Measurements from ENCODE around the gene GAP43.

The GAP43 gene

DNA sequence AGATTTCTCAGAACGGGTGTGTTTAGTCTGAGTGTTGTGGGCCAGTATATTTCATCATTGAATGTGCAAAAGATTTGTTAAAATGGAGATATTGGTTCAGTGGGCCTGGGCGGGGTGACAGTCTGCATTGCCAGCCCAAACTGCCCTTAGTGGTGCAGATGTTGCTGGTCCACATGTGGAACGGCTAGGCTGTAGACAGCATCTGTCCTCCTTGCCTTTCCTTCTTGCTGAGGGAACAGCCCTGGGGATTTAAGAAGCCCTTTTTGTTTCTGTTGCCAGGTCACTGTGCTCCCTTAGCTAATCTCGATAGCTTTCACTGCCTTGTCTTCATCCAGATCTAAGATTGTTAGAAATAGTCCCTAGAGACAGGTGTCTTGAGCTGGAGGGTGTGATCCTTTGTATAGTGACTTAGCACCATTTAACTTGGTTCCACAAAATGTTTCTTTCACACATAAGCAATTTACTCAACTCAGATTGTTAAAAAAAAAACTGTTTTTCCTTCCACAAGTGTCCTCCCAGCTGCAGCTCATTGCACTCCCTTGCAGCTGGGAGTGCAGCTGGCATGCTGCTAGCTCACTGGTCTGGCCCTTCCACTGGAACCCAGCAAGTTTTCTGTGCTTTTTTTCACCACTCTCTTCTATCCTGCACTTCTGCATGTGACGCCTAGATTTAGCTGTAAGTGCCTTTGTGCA lies 37.5 kb downstream of the GAP43 start:
- DNase-seq (ENCODE audit: low read depth in 1 of 2, low spot score in 1 of 2), result no peak

- DNase-seq (ENCODE audit: low read depth in 1 of 2, low spot score in 1 of 2), result no peak
Observed at GRCh38 chr3:115662356-115662755, 39.0 kb downstream of the GAP43 start.

DNA sequence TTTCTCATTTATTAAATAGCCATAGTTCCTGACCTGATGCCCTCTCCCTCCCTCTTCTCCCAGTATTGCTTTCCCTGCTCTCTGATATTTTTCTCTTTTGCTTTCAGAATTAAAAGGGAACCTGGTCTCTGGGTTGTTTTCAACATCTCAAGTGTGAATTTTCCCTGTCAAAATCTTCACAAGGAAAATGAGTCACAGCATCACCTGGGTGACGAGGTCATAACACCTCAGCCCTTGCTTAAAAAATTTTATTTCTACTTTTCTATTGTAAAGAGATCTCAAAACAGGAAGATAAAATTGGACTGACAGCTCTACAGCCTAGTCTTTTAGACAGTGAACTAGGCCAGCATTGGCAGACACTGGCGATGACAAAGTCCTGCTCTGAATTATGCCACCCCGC lies 40.1 kb downstream of the GAP43 start:
- DNase-seq (ENCODE audit: low read depth in 1 of 2, low spot score in 1 of 2), result no peak

DNA sequence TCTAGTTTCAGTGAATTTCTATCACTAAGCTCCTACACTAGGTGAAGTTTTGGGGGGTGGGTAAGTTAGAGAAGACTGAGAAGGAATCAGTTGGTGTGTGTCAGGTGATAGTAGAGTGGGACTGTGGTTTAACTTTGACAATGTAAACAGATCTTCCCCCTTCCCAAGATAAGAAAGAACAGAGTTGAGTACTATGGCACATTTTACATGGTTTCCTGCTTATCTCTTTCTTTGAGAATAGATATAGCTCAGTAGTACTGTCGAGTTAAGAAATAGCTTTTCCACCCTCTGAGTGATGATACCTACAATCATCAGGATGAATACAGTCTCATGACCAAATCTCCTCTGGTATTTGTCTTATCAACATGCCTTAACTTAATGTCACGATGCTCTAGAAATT lies 42.8 kb downstream of the GAP43 start:
- no peak for DNase-seq (ENCODE audit: low read depth in 1 of 2, low spot score in 1 of 2)

- no peak for DNase-seq (ENCODE audit: low read depth in 1 of 2, low spot score in 1 of 2)
Observed at GRCh38 chr3:115666920-115667737, 43.8 kb downstream of the GAP43 start.

DNA sequence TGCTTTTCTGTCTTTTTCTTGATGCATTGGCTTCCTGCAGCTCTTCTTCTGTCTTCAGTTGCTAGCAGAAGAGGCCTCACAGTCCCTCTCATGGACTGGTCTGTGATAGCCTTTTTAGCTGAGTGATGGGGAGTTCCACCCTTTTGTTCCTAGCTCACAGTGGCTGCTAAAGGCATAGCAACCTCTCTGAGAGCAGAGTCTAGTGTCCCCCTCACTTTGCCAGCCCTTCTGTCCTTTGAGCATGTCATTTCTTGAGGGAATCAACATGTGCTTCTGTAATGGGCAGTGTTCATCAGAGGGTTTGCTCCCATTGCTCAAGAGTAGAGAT lies 44.4 kb downstream of the GAP43 start:
- no peak for DNase-seq (ENCODE audit: low read depth in 1 of 2, low spot score in 1 of 2)

DNA sequence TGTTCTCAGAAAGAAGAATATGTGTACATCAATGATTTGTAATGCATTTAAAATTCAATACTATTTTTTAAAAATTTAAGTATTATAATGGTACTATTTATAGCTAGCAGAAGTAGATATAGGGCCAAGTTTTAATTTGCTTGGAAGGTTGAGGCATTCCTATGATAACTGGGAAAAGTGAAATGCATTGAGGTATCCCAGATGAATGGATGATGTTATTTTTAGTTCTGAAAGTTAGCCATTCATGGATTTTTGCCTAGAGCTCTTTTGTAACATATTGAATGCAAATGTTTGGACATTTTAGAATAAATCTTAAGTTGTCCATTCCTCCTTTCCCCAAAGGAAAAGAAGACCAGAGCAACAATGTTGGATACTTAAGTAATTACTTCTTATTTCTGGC lies 47.6 kb downstream of the GAP43 start:
- DNase-seq (ENCODE audit: low read depth in 1 of 2, low spot score in 1 of 2), result no peak

GRCh38 chr3:115671761-115672455 lies 48.6 kb downstream of the GAP43 start:
- no peak for DNase-seq (ENCODE audit: low read depth in 1 of 2, low spot score in 1 of 2)

DNA sequence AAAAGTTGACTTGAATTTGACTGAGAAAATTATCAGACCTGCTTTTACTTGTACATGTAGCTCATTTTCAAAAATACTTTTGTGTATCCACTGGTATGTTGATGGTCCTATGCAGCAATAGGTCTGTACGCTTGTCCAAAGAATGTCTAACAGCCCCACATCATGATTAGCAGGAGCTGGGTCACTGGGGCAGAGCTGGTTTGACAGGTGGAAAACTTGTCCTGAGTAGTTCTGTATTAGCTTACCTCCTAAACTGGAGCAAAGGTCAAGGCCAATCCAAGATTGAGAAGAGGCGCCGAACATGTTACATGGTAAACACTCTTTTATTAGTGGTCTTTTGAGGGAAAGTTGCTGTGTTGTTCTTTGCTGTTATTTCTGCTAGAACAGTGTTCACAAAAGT lies 50.6 kb downstream of the GAP43 start:
- no peak for DNase-seq (ENCODE audit: low read depth in 1 of 2, low spot score in 1 of 2)

GRCh38 chr3:115676336-115676735 lies 53.0 kb downstream of the GAP43 start:
- DNase-seq (ENCODE audit: low read depth in 1 of 2, low spot score in 1 of 2), result no peak

GRCh38 chr3:115680803-115681345 lies 57.6 kb downstream of the GAP43 start:
- no peak for DNase-seq (ENCODE audit: low read depth in 1 of 2, low spot score in 1 of 2)

DNA sequence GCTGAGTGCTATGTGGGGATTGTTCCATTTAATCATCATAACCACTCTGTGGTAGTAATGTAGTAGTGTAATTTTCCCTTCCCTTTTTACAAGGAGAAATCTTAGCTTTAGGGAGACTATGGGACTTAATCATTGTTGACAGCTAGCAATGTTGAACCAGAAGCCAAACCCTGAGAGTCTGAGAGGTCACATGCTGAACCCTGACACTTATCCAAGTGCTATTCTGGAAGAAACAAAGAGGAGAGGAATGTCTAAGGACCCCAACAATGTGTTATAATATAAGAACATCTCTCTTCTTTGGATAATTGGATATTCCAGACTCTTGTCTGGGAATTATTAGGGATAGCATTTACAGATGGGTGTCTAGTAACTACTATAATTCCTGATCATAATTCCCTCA lies 58.4 kb downstream of the GAP43 start:
- DNase-seq (ENCODE audit: low read depth in 1 of 2, low spot score in 1 of 2), result no peak

- DNase-seq (ENCODE audit: low read depth in 1 of 2, low spot score in 1 of 2), result no peak
Observed at GRCh38 chr3:115683305-115683704, 60.0 kb downstream of the GAP43 start.

DNA sequence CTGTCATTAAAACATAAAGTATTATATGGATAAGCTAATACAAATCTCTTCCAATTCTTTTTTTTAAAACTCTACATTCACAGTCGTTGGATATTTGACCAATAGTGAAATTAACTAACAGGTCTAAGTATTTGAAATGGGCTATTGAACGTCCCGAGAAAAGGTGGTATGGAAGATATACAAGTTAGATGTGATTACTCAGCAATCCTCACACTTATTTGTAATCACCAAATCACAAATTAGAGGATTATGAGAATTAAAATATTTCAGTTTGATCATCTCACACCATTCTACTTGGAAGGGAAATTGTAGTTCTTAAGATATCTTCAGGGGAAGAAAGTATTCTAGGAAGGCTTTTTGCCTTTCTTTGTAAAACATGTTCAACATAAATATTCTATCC lies 60.5 kb downstream of the GAP43 start:
- no peak for DNase-seq (ENCODE audit: low read depth in 1 of 2, low spot score in 1 of 2)

DNA sequence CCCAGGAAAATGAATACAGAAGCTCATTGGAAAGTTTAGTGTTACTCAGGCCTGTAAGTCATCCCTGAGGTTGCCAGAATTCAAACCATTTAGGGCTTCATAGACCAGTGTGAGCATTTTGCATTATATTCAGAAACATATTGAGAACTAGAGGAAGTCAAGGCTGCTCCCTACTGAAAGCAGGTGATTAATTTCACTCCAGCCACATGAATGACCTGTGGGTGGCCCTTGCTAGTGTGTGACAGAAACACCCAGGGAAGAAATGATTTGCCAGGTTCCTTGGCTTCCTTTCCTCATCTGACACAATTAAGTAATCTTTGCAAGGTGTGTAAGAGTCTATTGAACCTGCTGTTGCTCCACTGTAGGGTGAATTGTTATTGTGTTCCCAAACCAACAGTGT lies 61.8 kb downstream of the GAP43 start:
- no peak for DNase-seq (ENCODE audit: low read depth in 1 of 2, low spot score in 1 of 2)

- no peak for DNase-seq (ENCODE audit: low read depth in 1 of 2, low spot score in 1 of 2)
Observed at GRCh38 chr3:115687721-115688120, 64.4 kb downstream of the GAP43 start.

DNA sequence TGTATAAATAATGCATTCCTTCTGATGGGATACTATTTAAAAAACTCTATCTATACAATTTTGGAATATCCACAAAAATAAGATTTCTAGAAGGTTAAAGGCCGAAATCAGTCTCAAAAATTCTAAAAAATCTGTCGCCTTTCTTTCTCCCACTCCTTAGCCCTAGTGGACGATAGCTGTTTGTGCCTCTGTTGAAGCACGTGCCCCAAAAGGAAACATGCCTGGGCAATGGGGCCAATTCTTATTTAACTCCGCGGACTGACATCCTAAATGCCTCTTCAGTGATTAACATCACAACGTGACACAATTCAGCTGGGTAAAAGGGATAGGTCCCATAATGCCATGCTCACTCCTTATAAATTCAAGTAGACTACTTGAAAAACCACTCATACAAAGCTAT lies 65.1 kb downstream of the GAP43 start:
- DNase-seq (ENCODE audit: low read depth in 1 of 2, low spot score in 1 of 2), result no peak

DNA sequence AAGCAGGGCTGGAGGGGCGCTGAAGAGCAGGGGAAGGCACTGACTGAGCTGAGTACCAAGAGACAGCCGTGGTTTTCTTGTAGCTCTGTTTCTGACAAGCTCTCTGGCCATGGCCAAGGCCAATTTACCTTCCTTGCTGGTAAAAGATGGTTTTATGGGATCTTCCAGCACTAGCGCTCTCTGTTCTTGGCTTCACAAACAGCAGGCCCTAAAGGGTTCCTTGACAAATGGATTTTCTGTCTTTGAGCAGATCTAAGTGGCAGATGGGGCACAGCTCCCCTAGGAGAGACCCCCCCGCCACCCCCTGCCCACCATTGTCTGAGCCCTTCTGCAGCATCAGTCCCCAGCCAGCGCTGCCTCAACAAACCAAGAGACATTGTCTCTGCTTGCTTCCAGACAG lies 66.6 kb downstream of the GAP43 start:
- DNase-seq (ENCODE audit: low read depth in 1 of 2, low spot score in 1 of 2), result no peak

DNA sequence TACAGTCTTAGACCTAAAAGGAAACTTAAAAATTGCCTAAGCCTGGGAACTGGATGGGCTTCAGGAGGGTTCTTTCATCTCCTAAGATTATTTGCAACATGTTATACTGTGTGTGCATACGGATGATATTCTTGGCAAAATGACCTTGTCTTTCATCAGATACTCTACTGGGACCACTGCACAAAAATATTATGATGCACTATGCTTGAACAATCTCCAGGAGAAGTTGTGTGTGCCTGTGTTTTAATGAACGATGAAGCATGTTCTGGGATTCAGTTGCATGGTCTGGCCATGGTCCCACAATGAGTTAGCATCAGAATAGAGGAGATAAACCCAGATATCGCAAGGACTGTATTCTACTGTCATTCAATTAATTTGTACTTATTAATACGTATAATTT lies 68.7 kb downstream of the GAP43 start:
- DNase-seq (ENCODE audit: low read depth in 1 of 2, low spot score in 1 of 2), result no peak

DNA sequence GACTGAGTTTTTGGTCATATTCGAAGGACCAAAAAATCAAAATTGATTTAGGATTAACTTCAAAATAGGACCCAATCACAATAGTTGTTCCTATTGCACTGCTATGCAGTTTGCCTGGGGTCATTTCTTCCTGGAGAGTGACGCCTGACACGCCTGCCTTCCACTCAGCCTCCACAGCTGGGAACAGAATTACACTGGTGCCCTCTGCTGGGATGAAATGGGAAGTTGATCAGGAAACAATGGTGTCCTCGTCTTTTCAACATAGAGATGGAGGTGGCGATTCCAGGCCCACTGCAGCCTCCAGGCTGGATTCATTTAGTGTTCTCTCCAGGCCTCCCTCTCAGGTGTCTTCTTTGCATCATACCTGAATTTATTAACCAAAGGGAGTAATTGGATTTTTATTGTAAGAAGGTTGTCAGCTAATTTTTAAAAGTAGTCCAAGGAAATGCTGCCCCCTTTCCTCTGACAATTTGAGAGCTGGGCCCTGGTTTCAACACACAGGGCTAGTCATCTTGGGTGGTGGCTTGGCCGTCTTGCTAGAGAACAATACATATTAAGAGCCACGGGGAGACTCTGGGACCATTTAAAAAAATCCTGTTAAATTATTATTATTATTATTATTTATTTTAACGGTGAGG lies 69.7 kb downstream of the GAP43 start:
- peak; percentile 17 to 39 for DNase-seq (ENCODE audit: low read depth in 1 of 2, low spot score in 1 of 2)

GRCh38 chr3:115693868-115694267 lies 70.6 kb downstream of the GAP43 start:
- DNase-seq (ENCODE audit: low read depth in 1 of 2, low spot score in 1 of 2), result no peak

DNA sequence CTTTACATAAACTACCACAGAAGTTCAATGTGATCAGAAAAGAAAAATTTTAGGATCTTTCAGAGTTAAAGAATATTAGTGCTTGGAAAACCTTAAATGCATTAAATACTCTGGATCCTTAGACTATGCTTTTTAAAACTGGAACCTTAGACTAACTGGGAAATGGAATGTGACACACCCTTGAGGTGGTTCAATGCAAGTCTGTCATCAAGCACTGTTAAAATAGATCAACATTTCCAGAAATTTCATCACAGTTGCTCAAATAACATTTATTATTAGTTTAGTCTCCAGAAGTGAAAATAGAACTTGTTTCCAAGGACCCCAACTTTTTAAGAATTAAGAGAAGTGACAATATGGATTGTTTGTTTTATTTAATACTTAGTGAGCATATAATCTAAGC lies 71.8 kb downstream of the GAP43 start:
- DNase-seq (ENCODE audit: low read depth in 1 of 2, low spot score in 1 of 2), result no peak

Data from activated T-helper 1 cell treated with anti-CD3 and anti-CD28 coated beads, Interleukin-2, amount 50 U/mL, for 16 hours (primary cell).